ENCODE data around the gene ABLIM2. TPM values are rescaled to one million over a fixed set of nuclear protein-coding genes. Genes with fewer than 3 reads are reported as not detected.

The ABLIM2 gene
- total RNA-seq, 1 experiment from 2014 or later, result 1.0 TPM

GRCh38 chr4:7937006-7937405, 221.6 kb downstream of the ABLIM2 start:
- Histone ChIP-seq H3K27me3 (ENCODE audit: insufficient read depth, low read length) (no peaks in the 10 kb centered on the region), H3K14ac (ENCODE audit: insufficient read depth, low read length) (no peak overlapping the region), H3K9me3 (ENCODE audit: control insufficient read depth, low read depth, low read length) (no peaks in the 10 kb centered on the region), H2AK5ac (ENCODE audit: insufficient read length, low read length) (no peak overlapping the region), H3K56ac (ENCODE audit: insufficient read length, low read depth, low read length) (no peak overlapping the region), H2AFZ (ENCODE audit: low read length) (no peak overlapping the region), H3K9ac (ENCODE audit: extremely low read depth, insufficient read length, low read length) (no peak overlapping the region), H2BK15ac (ENCODE audit: low read depth, low read length) (no peak overlapping the region), H2BK12ac (ENCODE audit: insufficient read length, low read depth, low read length) (no peak overlapping the region), H3K18ac (ENCODE audit: insufficient read length, low read depth, low read length) (no peak overlapping the region), H3K79me1 (ENCODE audit: insufficient read depth, low read depth, low read length, poor library complexity, severe bottlenecking) (no peaks in the 10 kb centered on the region), H3K23me2 (ENCODE audit: insufficient read length, low read depth, low read length, poor library complexity, severe bottlenecking) (peaks cover 9% of the 10 kb centered on the region), H2BK20ac (ENCODE audit: low read depth, low read length, poor library complexity, severe bottlenecking) (no peak overlapping the region), H4K20me1 (ENCODE audit: control insufficient read depth, insufficient read depth, insufficient read length) (no peaks in the 10 kb centered on the region), H4K5ac (ENCODE audit: insufficient read length, low read depth, low read length) (no peak overlapping the region), H3K4me1 (ENCODE audit: insufficient read depth, low read length) (peaks cover 6% of the 10 kb centered on the region; the same call in 1 of the 2 replicates), H3K23ac (ENCODE audit: insufficient read length, low read depth, low read length) (no peak overlapping the region), H2BK120ac (ENCODE audit: low read depth, low read length, poor library complexity, severe bottlenecking) (no peak overlapping the region), H3K27ac (ENCODE audit: insufficient read length, low read depth, low read length) (no peak overlapping the region), H3K79me2 (ENCODE audit: insufficient read depth, low read length) (peaks cover 8% of the 10 kb centered on the region; the same call in 1 of the 2 replicates), H3K4ac (ENCODE audit: low read depth, low read length) (no peak overlapping the region), H4K91ac (ENCODE audit: insufficient read length, low read depth, low read length) (no peak overlapping the region), H4K8ac (replicated peaks; ENCODE audit: insufficient read length, low read depth, low read length) (no peak overlapping the region), H3K4me2 (ENCODE audit: insufficient read depth, insufficient read length, low read length) (no peak overlapping the region), H2BK5ac (ENCODE audit: insufficient read length, low read length) (no peak overlapping the region), H3T11ph (ENCODE audit: low read length) (no peak overlapping the region)
- Mint-ChIP-seq H3K4me3 (no peak overlapping the region), H3K4me1 (peaks cover 24 to 34% of the 10 kb centered on the region in 2 experiments), H3K27me3 (ENCODE audit: low read depth) (peaks cover 13% of the 10 kb centered on the region), H3K27ac (no peak overlapping the region), H3K36me3 (ENCODE audit: insufficient read depth in 1 of 3, low read depth in 3 of 3) (peaks cover 0 to 9% (median 6%) of the 10 kb centered on the region in 3 experiments; a peak in 4 of 7 replicates), H3K9me3 (no peaks in the 10 kb centered on the region)
- TF ChIP-seq CTCF (conservative IDR thresholded peaks at IDR 0.05), result no peak
- no peak for DNase-seq
- no CpG with 5 or more reads among the region's 2 CpGs for WGBS (ENCODE audit: extremely low coverage, insufficient read length, low lambda C conversion rate)
